Measurements from ENCODE around the gene CD84.

The CD84 gene

DNA sequence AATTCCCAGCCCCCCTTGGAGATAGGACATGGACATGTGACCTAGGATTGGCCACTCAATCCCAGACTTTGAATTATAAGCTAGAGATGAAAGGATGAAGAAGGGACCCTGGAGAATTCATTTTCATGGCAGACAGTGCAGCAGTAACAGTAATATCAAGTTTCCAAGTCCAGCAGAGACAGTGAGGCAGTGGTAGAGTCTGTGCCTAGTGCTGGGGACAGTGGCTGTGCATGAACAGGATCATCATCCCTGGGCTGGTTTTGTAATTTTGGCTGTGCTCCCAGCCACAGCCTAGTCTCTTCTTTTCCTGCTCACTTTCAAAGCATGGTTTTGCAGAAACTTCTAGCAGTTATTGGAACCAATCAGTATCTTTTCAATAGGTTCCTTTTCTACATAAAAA, 29.6 kb upstream of the CD84 start:
- H3K4me2 ChIP-seq = no peak overlapping the region
- H3K4me1 ChIP-seq (ENCODE audit: low read depth, poor library complexity, severe bottlenecking) = peaks cover 25% of the 10 kb centered on the region
- TF ChIP-seq, protein P1, sequence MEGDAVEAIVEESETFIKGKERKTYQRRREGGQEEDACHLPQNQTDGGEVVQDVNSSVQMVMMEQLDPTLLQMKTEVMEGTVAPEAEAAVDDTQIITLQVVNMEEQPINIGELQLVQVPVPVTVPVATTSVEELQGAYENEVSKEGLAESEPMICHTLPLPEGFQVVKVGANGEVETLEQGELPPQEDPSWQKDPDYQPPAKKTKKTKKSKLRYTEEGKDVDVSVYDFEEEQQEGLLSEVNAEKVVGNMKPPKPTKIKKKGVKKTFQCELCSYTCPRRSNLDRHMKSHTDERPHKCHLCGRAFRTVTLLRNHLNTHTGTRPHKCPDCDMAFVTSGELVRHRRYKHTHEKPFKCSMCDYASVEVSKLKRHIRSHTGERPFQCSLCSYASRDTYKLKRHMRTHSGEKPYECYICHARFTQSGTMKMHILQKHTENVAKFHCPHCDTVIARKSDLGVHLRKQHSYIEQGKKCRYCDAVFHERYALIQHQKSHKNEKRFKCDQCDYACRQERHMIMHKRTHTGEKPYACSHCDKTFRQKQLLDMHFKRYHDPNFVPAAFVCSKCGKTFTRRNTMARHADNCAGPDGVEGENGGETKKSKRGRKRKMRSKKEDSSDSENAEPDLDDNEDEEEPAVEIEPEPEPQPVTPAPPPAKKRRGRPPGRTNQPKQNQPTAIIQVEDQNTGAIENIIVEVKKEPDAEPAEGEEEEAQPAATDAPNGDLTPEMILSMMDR (conservative IDR thresholded peaks at IDR 0.05; ENCODE audit: low read depth, low read length) = no peak
- no peak overlapping the region for H2AFZ ChIP-seq (ENCODE audit: low read depth)
- H3K4me3 ChIP-seq (IDR thresholded peaks at IDR 0.05; ENCODE audit: insufficient read depth, low read depth, low read length) = no peak overlapping the region
- H3K79me2 ChIP-seq (ENCODE audit: insufficient read depth, low read depth) = no peaks in the 10 kb centered on the region
- H4K20me1 ChIP-seq (ENCODE audit: insufficient read depth) = no peaks in the 10 kb centered on the region
- H3K36me3 ChIP-seq (ENCODE audit: insufficient read depth) = no peaks in the 10 kb centered on the region
- H3K27me3 ChIP-seq (ENCODE audit: insufficient read depth, low read depth) = no peaks in the 10 kb centered on the region
- no peak overlapping the region for H3K9ac ChIP-seq
- H3K27ac ChIP-seq = no peak overlapping the region

DNA sequence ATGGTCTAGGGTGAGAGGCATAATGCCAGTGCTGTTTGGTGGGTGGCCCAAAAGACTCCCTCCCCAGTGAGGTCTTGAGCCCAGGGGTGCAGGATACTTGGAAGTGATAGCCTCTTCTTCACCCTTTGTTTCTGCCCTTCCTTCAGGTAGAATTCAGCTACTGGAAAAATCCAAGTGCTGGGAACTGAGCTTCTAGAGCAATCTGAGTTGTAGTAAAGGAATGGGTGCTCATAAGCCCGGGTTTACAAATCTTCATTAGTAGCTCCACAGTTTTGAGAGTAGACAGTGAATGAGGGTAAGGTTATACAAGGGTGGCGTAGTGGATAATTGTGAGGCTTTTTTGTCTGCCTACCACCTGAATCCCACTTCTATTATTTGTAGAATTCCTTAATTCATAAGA, 29.2 kb upstream of the CD84 start:
- H4K20me1 ChIP-seq (ENCODE audit: insufficient read depth) = no peaks in the 10 kb centered on the region
- H3K4me2 ChIP-seq = no peak overlapping the region
- H3K9ac ChIP-seq = no peak overlapping the region
- TF ChIP-seq, protein P1 (conservative IDR thresholded peaks at IDR 0.05; ENCODE audit: low read depth, low read length) = no peak
- H3K27me3 ChIP-seq (ENCODE audit: insufficient read depth, low read depth) = no peaks in the 10 kb centered on the region
- no peak overlapping the region for H3K27ac ChIP-seq
- H3K79me2 ChIP-seq (ENCODE audit: insufficient read depth, low read depth) = no peaks in the 10 kb centered on the region
- no peak overlapping the region for H2AFZ ChIP-seq (ENCODE audit: low read depth)
- no peaks in the 10 kb centered on the region for H3K36me3 ChIP-seq (ENCODE audit: insufficient read depth)
- H3K4me1 ChIP-seq (ENCODE audit: low read depth, poor library complexity, severe bottlenecking) = peaks cover 25% of the 10 kb centered on the region
- no peak overlapping the region for H3K4me3 ChIP-seq (IDR thresholded peaks at IDR 0.05; ENCODE audit: insufficient read depth, low read depth, low read length)

DNA sequence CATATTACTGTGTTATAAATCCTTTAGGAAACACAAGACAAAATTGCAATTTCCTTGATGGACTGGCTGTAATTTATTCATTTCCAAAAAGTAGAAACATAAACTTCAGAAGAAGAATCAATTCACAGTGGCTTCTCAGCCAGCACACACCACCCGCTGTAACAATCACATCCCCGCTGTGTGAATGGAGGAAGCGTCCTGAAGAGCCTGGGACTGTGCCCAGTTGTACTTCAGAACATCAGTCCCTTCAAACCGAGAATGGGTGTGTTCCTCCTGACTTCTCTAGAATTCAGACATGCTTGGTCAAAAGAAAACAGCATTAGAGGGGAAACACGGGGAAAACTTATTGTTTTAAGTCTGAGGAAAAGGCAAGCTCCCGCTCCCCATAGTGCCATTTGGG, 28.8 kb upstream of the CD84 start:
- Histone ChIP-seq H3K27me3 (ENCODE audit: insufficient read depth, low read depth) (no peaks in the 10 kb centered on the region), H3K36me3 (ENCODE audit: insufficient read depth) (no peaks in the 10 kb centered on the region), H3K79me2 (ENCODE audit: insufficient read depth, low read depth) (no peaks in the 10 kb centered on the region), H4K20me1 (ENCODE audit: insufficient read depth) (no peaks in the 10 kb centered on the region), H2AFZ (ENCODE audit: low read depth) (no peak overlapping the region), H3K9ac (no peak overlapping the region), H3K27ac (no peak overlapping the region), H3K4me2 (no peak overlapping the region), H3K4me1 (ENCODE audit: low read depth, poor library complexity, severe bottlenecking) (peaks cover 25% of the 10 kb centered on the region), H3K4me3 (IDR thresholded peaks at IDR 0.05; ENCODE audit: insufficient read depth, low read depth, low read length) (no peak overlapping the region)
- TF ChIP-seq, protein P1 (conservative IDR thresholded peaks at IDR 0.05; ENCODE audit: low read depth, low read length) = no peak

DNA sequence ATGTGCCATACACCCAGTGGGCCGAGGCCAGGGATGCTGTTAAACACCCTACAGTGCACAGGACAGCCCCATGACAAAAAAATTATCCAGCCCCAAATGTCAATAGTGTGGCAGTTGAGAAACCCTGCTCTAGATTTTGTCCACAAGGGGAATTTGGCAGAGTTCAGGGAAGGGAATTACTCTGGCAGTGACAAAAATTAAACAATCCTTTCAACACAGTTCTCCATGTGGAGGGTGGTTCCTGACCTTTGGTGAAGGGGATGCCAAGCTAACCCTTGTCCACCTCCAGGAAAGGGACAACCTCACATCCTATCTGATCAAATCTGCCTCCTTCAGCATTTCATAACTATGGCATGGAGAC, 28.4 kb upstream of the CD84 start:
- H3K79me2 ChIP-seq (ENCODE audit: insufficient read depth, low read depth) = no peaks in the 10 kb centered on the region
- TF ChIP-seq, protein P1 (conservative IDR thresholded peaks at IDR 0.05; ENCODE audit: low read depth, low read length) = no peak
- no peaks in the 10 kb centered on the region for H3K36me3 ChIP-seq (ENCODE audit: insufficient read depth)
- no peak overlapping the region for H3K4me3 ChIP-seq (IDR thresholded peaks at IDR 0.05; ENCODE audit: insufficient read depth, low read depth, low read length)
- no peaks in the 10 kb centered on the region for H3K27me3 ChIP-seq (ENCODE audit: insufficient read depth, low read depth)
- no peak overlapping the region for H3K27ac ChIP-seq
- H3K9ac ChIP-seq = no peak overlapping the region
- no peaks in the 10 kb centered on the region for H4K20me1 ChIP-seq (ENCODE audit: insufficient read depth)
- H2AFZ ChIP-seq (ENCODE audit: low read depth) = no peak overlapping the region
- no peak overlapping the region for H3K4me2 ChIP-seq
- peaks cover 25% of the 10 kb centered on the region for H3K4me1 ChIP-seq (ENCODE audit: low read depth, poor library complexity, severe bottlenecking)
